GM12801 (cell line): ENCODE measurements around the gene TMEM91.

Experiments
- CTCF ChIP-seq: IDR thresholded peaks from one replicate; pipeline ENCODE4 v1.5.1; 2011; ENCODE audit warnings: control low read depth; ENCODE audit not compliant: insufficient read length; ENCODE audit errors: extremely low read depth

Gene TMEM91

GRCh38 chr19:41431426-41432386 is 55.4 kb downstream of the TMEM91 start:
- no peak for TF ChIP-seq CTCF

- no peak for TF ChIP-seq CTCF
These were observed 56.8 kb downstream of the TMEM91 start for GRCh38 chr19:41433171-41433570.
